ENCODE measurements around the gene RFX7. TPM values are rescaled to one million over a fixed set of nuclear protein-coding genes. Genes with fewer than 3 reads are reported as not detected.

RFX7 gene
- total RNA-seq, 5 donors from 2014 or later (not counting 1 experiment from before 2014, with no cell fraction given) = 23.3 to 30.4 (median 27.9) TPM

DNA sequence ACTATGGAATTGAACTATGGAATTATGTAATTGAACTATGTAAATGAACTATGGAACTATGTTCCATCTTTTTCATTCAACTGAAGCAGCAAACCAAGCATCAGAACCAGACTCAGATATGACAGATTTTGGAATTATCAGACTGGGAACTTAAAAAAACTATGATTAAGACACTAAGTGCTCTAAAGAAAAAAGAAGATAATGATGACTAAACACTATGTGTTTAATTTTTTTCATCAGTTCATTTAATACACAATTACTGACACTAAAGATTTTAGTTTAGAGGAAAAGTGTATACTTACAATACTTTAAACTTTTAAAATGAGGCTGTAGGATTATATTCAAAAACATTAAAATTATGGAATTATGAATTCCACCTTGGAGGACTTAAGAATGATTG is 15.3 kb downstream of the RFX7 start:
- CTCF ChIA-PET = interaction anchor here in 1 of 2 donors (0.7 kb wide), 1 partner anchor 32 kb away, joined by 3 read pairs; no protein-coding TSS in a partner anchor
- POLR2A ChIA-PET = interaction anchor here in 1 of 2 donors (0.6 kb wide), 1 partner anchor 62 kb away, joined by 3 read pairs; no protein-coding TSS in a partner anchor
- Mint-ChIP-seq H3K36me3 (peaks cover 78% of the 10 kb centered on the region), H3K4me1 (peaks cover 10 to 19% (median 15%) of the 10 kb centered on the region in 3 donors), H3K27ac (no peak overlapping the region), H3K9me3 (peaks cover 26 to 43% (median 30%) of the 10 kb centered on the region in 3 donors), H3K27me3 (no peaks in the 10 kb centered on the region), H3K4me3 (no peak overlapping the region)
- no peaks in the 10 kb centered on the region for H3K4me1 ChIP-seq (ENCODE audit: control insufficient read depth in 1 of 2, extremely low read depth in 1 of 2, insufficient read depth in 2 of 2, low read length in 2 of 2)
- H3K27ac ChIP-seq (ENCODE audit: low read length) = no peak overlapping the region
- DNase-seq = no peak
- ATAC-seq (replicated peaks in 1 of 4) = no peak
- no peak overlapping the region for H3K4me3 ChIP-seq (ENCODE audit: control insufficient read depth in 1 of 2, extremely low read depth in 1 of 2, low read length in 1 of 2)
- H3K9me3 ChIP-seq = peaks cover 6% of the 10 kb centered on the region
- H3K36me3 ChIP-seq (ENCODE audit: control insufficient read depth in 2 of 2, extremely low read depth in 1 of 2, insufficient read depth in 1 of 2, low read length in 1 of 2) = peaks cover 0 to 15% of the 10 kb centered on the region in 2 donors
- H3K27me3 ChIP-seq (replicated peaks in 1 of 2; ENCODE audit: control insufficient read depth in 2 of 2, extremely low read depth in 1 of 2, insufficient read depth in 2 of 2, low read length in 1 of 2) = no peaks in the 10 kb centered on the region

DNA sequence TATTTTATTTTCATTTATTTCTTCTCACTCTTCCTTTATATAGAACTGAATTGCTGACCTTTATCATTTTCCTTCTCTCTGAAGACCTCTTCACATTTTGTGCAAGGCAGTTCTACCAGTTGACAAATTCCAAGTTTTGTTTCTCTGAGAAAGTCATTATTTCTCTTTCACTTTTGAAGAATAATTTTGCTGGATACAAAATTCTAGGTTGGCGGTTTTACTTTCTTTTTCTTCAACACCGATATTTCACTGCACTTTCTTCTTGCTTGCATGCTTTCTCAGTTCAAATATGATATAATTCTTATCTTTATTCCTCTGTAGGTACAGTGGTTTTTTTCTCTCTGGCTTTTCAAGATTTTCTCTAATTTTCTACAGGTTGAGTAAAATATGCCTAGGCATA is 15.9 kb downstream of the RFX7 start:
- Histone ChIP-seq H3K4me1 (ENCODE audit: control insufficient read depth in 1 of 2, extremely low read depth in 1 of 2, insufficient read depth in 2 of 2, low read length in 2 of 2) (no peaks in the 10 kb centered on the region), H3K4me3 (ENCODE audit: control insufficient read depth in 1 of 2, extremely low read depth in 1 of 2, low read length in 1 of 2) (no peak overlapping the region), H3K9me3 (peaks cover 10% of the 10 kb centered on the region), H3K27me3 (replicated peaks in 1 of 2; ENCODE audit: control insufficient read depth in 2 of 2, extremely low read depth in 1 of 2, insufficient read depth in 2 of 2, low read length in 1 of 2) (no peaks in the 10 kb centered on the region), H3K27ac (ENCODE audit: low read length) (no peak overlapping the region), H3K36me3 (ENCODE audit: control insufficient read depth in 2 of 2, extremely low read depth in 1 of 2, insufficient read depth in 1 of 2, low read length in 1 of 2) (peaks cover 0 to 15% of the 10 kb centered on the region in 2 donors)
- peaks cover 10 to 19% (median 15%) of the 10 kb centered on the region in 3 donors for H3K4me1 Mint-ChIP-seq
- ATAC-seq (replicated peaks in 1 of 4) (no peak), DNase-seq (no peak)
- CTCF ChIA-PET = interaction anchor here in 1 of 2 donors (0.7 kb wide), 1 partner anchor 33 kb away, joined by 3 read pairs; no protein-coding TSS in a partner anchor
- H3K4me3 Mint-ChIP-seq = no peak overlapping the region
- no peaks in the 10 kb centered on the region for H3K27me3 Mint-ChIP-seq
- H3K36me3 Mint-ChIP-seq = peaks cover 78% of the 10 kb centered on the region
- POLR2A ChIA-PET = interaction anchor here in 1 of 2 donors (0.6 kb wide), 1 partner anchor 62 kb away, joined by 3 read pairs; no protein-coding TSS in a partner anchor
- no peak overlapping the region for H3K27ac Mint-ChIP-seq
- no CpG with 5 or more reads among the region's 2 CpGs for WGBS (ENCODE audit: insufficient coverage)
- peaks cover 20 to 41% (median 25%) of the 10 kb centered on the region in 3 donors for H3K9me3 Mint-ChIP-seq

DNA sequence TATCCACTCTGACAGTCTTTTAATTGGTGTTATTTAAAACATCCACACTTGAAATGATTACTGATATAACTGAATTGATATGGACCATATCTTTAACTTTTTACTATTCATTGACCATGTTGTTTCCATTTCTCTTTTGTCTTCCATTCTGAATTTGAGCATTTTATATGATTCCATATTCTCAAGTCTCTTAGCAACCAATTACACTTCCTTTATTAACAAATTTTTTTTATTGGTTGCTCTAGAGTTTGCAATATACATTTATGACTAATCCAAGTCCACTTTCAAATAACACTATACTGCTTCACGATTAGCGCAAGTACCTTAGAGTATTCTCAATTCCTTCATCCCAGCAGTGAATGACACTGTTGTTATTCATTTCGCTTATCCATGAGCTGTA is 16.4 kb downstream of the RFX7 start:
- no peak for DNase-seq
- Mint-ChIP-seq H3K4me3 (no peak overlapping the region), H3K36me3 (peaks cover 78% of the 10 kb centered on the region), H3K4me1 (peaks cover 10 to 21% (median 15%) of the 10 kb centered on the region in 3 donors), H3K9me3 (peaks cover 20 to 42% (median 24%) of the 10 kb centered on the region in 3 donors), H3K27me3 (no peaks in the 10 kb centered on the region), H3K27ac (no peak overlapping the region)
- POLR2A ChIA-PET = interaction anchor here in 1 of 2 donors (0.6 kb wide), 1 partner anchor 17 kb away, joined by 3 read pairs; no protein-coding TSS in a partner anchor
- H3K9me3 ChIP-seq = peaks cover 13% of the 10 kb centered on the region
- no peaks in the 10 kb centered on the region for H3K27me3 ChIP-seq (replicated peaks in 1 of 2; ENCODE audit: control insufficient read depth in 2 of 2, extremely low read depth in 1 of 2, insufficient read depth in 2 of 2, low read length in 1 of 2)
- H3K36me3 ChIP-seq (ENCODE audit: control insufficient read depth in 2 of 2, extremely low read depth in 1 of 2, insufficient read depth in 1 of 2, low read length in 1 of 2) = peaks cover 0 to 14% of the 10 kb centered on the region in 2 donors
- CTCF ChIA-PET = no interaction called here
- no peak for ATAC-seq (replicated peaks in 1 of 4)
- no CpG with 5 or more reads among the region's 3 CpGs for WGBS (ENCODE audit: insufficient coverage)
- no peak overlapping the region for H3K4me3 ChIP-seq (ENCODE audit: control insufficient read depth in 1 of 2, extremely low read depth in 1 of 2, low read length in 1 of 2)
- no peaks in the 10 kb centered on the region for H3K4me1 ChIP-seq (ENCODE audit: control insufficient read depth in 1 of 2, extremely low read depth in 1 of 2, insufficient read depth in 2 of 2, low read length in 2 of 2)
- H3K27ac ChIP-seq (ENCODE audit: low read length) = no peak overlapping the region

DNA sequence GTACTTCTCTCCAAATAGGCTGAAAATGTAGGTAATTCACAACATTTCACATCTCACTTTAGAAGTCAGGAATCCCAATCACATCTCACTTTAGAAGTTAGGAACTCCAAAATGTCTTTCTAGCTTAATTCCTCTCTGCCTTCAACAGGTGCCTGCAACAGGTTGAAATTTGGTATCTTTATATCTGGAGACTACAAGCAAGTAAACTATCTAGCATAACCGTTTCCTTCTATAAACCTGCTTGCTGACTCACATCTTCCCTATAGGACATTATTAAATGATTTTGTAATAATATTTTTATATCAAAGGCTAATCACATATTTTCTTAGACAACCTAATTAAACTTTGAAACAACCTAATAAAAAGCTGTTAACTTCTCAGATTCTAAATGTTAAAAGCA is 18.2 kb downstream of the RFX7 start:
- Mint-ChIP-seq H3K4me1 (peaks cover 9 to 24% (median 16%) of the 10 kb centered on the region in 3 donors), H3K27ac (no peak overlapping the region)

DNA sequence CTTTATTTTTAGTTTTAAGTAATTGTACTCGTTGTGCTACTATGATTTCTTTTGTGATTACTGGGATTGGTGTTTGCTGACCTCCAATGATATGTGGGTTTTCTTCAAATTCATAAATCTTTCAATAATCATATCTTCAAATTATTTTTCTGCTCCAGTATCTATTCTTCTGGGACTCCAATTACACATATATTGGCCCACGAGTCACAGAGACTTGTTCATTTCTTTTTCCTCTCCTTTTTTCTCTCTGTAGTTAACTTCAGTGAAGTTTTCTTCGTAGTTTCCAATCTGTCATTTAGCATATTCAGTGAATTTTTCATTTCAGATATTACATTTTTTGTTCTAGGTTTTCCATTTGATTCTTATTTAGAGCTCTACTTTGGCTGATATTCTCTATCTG is 21.4 kb downstream of the RFX7 start:
- no CpG with 5 or more reads among the region's 3 CpGs for WGBS (ENCODE audit: insufficient coverage)
- Histone ChIP-seq H3K4me1 (ENCODE audit: control insufficient read depth in 1 of 2, extremely low read depth in 1 of 2, insufficient read depth in 2 of 2, low read length in 2 of 2) (no peaks in the 10 kb centered on the region), H3K4me3 (ENCODE audit: control insufficient read depth in 1 of 2, extremely low read depth in 1 of 2, low read length in 1 of 2) (no peak overlapping the region), H3K36me3 (ENCODE audit: control insufficient read depth in 2 of 2, extremely low read depth in 1 of 2, insufficient read depth in 1 of 2, low read length in 1 of 2) (no peaks in the 10 kb centered on the region), H3K27me3 (replicated peaks in 1 of 2; ENCODE audit: control insufficient read depth in 2 of 2, extremely low read depth in 1 of 2, insufficient read depth in 2 of 2, low read length in 1 of 2) (no peaks in the 10 kb centered on the region), H3K9me3 (peaks cover 10% of the 10 kb centered on the region), H3K27ac (ENCODE audit: low read length) (no peak overlapping the region)
- H3K27ac Mint-ChIP-seq = peak overlapping the region in 1 of 2 donors; percentile 38
- CTCF ChIA-PET = interaction anchor here in 1 of 2 donors (0.6 kb wide), 1 partner anchor 18 kb away, joined by 3 read pairs; no protein-coding TSS in a partner anchor
- H3K4me1 Mint-ChIP-seq = peaks cover 12 to 22% (median 20%) of the 10 kb centered on the region in 3 donors
- POLR2A ChIA-PET = no interaction called here
- no peaks in the 10 kb centered on the region for H3K27me3 Mint-ChIP-seq
- H3K36me3 Mint-ChIP-seq = peaks cover 52% of the 10 kb centered on the region
- H3K9me3 Mint-ChIP-seq = peaks cover 12 to 28% (median 17%) of the 10 kb centered on the region in 3 donors
- ATAC-seq (replicated peaks in 1 of 4) (no peak), DNase-seq (no peak)
- no peak overlapping the region for H3K4me3 Mint-ChIP-seq

More for the DNA sequence above, 18.2 kb downstream of the RFX7 start:
- Histone ChIP-seq H3K36me3 (ENCODE audit: control insufficient read depth in 2 of 2, extremely low read depth in 1 of 2, insufficient read depth in 1 of 2, low read length in 1 of 2) (peaks cover 0 to 8% of the 10 kb centered on the region in 2 donors), H3K4me1 (ENCODE audit: control insufficient read depth in 1 of 2, extremely low read depth in 1 of 2, insufficient read depth in 2 of 2, low read length in 2 of 2) (no peaks in the 10 kb centered on the region), H3K9me3 (peaks cover 16% of the 10 kb centered on the region), H3K27me3 (replicated peaks in 1 of 2; ENCODE audit: control insufficient read depth in 2 of 2, extremely low read depth in 1 of 2, insufficient read depth in 2 of 2, low read length in 1 of 2) (no peaks in the 10 kb centered on the region), H3K27ac (ENCODE audit: low read length) (no peak overlapping the region), H3K4me3 (ENCODE audit: control insufficient read depth in 1 of 2, extremely low read depth in 1 of 2, low read length in 1 of 2) (no peak overlapping the region)
- peaks cover 17 to 34% (median 22%) of the 10 kb centered on the region in 3 donors for H3K9me3 Mint-ChIP-seq
- H3K36me3 Mint-ChIP-seq = peaks cover 66% of the 10 kb centered on the region
- no peak overlapping the region for H3K4me3 Mint-ChIP-seq
- ChIA-PET CTCF (interaction anchor here in 1 of 2 donors (0.5 to 0.6 kb wide), 2 partner anchors 11 to 19 kb away, joined by 3 to 4 read pairs; no protein-coding TSS in a partner anchor), POLR2A (interaction anchor here in 1 of 2 donors (0.5 kb wide), 1 partner anchor 15 kb away, joined by 4 read pairs; no protein-coding TSS in a partner anchor)
- DNase-seq (no peak), ATAC-seq (replicated peaks in 1 of 4) (no peak)
- no CpG with 5 or more reads among the region's 1 CpG for WGBS (ENCODE audit: insufficient coverage)
- H3K27me3 Mint-ChIP-seq = no peaks in the 10 kb centered on the region

DNA sequence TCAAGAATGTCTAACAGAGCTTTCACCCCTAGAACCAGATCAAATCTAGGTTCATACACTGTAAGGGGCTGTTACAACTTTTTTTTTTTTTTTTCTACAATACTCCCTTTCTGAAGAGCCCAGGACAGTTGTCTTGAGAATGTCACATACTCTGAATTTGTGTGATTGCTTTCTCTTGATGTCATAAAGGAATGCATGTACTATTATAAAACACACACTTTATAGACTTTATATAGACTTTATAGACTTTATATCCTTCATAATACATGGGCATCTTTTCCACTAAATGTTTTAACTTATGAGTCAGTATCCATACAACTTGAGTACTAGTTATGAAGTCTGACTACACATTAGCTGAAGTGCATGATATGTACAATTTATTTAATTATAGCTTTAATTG is 26.3 kb downstream of the RFX7 start:
- ATAC-seq (replicated peaks in 1 of 4) (no peak), DNase-seq (no peak)
- Histone ChIP-seq H3K9me3 (peaks cover 8% of the 10 kb centered on the region), H3K36me3 (ENCODE audit: control insufficient read depth in 2 of 2, extremely low read depth in 1 of 2, insufficient read depth in 1 of 2, low read length in 1 of 2) (peaks cover 0 to under 1% of the 10 kb centered on the region in 2 donors), H3K27ac (ENCODE audit: low read length) (no peak overlapping the region), H3K4me1 (ENCODE audit: control insufficient read depth in 1 of 2, extremely low read depth in 1 of 2, insufficient read depth in 2 of 2, low read length in 2 of 2) (no peaks in the 10 kb centered on the region), H3K27me3 (replicated peaks in 1 of 2; ENCODE audit: control insufficient read depth in 2 of 2, extremely low read depth in 1 of 2, insufficient read depth in 2 of 2, low read length in 1 of 2) (no peaks in the 10 kb centered on the region), H3K4me3 (ENCODE audit: control insufficient read depth in 1 of 2, extremely low read depth in 1 of 2, low read length in 1 of 2) (no peak overlapping the region)
- ChIA-PET POLR2A (no interaction called here), CTCF (no interaction called here)
- peaks cover 9 to 18% (median 15%) of the 10 kb centered on the region in 3 donors for H3K4me1 Mint-ChIP-seq
- peaks cover 41% of the 10 kb centered on the region for H3K36me3 Mint-ChIP-seq
- no peak overlapping the region for H3K4me3 Mint-ChIP-seq
- peak overlapping the region in 1 of 2 donors; percentile 74 for H3K27ac Mint-ChIP-seq
- peaks cover 11 to 31% (median 22%) of the 10 kb centered on the region in 3 donors for H3K9me3 Mint-ChIP-seq
- H3K27me3 Mint-ChIP-seq = no peaks in the 10 kb centered on the region
